ENCODE results near the gene RRP15.

The RRP15 gene

GRCh38 chr1:218272366-218272765 lies 12.7 kb upstream of the RRP15 start:
- DNase-seq (ENCODE audit: low spot score): no peak

GRCh38 chr1:218273762-218274479 lies 11.2 kb upstream of the RRP15 start:
- no peak for DNase-seq (ENCODE audit: low spot score)
- no peak overlapping the region for H3K27ac ChIP-seq
- H3K4me3 ChIP-seq: no peak overlapping the region
- TF ChIP-seq CTCF (IDR thresholded peaks at IDR 0.05): no peak

More at GRCh38 chr1:218272366-218272765, 12.7 kb upstream of the RRP15 start:
- no peak for TF ChIP-seq CTCF (IDR thresholded peaks at IDR 0.05)
- no peak overlapping the region for H3K4me3 ChIP-seq
- no peak overlapping the region for H3K27ac ChIP-seq

GRCh38 chr1:218274511-218274910 lies 10.6 kb upstream of the RRP15 start:
- no peak for DNase-seq (ENCODE audit: low spot score)
- TF ChIP-seq CTCF (IDR thresholded peaks at IDR 0.05): no peak
- H3K4me3 ChIP-seq: no peak overlapping the region
- H3K27ac ChIP-seq: no peak overlapping the region

- DNase-seq (ENCODE audit: low spot score): no peak
- no peak overlapping the region for H3K27ac ChIP-seq
- no peak overlapping the region for H3K4me3 ChIP-seq
- TF ChIP-seq CTCF (IDR thresholded peaks at IDR 0.05): no peak
Observed at GRCh38 chr1:218275823-218276222, 9.3 kb upstream of the RRP15 start.

- no peak for TF ChIP-seq CTCF (IDR thresholded peaks at IDR 0.05)
- no peak overlapping the region for H3K4me3 ChIP-seq
- no peak overlapping the region for H3K27ac ChIP-seq
- no peak for DNase-seq (ENCODE audit: low spot score)
Observed at GRCh38 chr1:218281285-218281684, 3.8 kb upstream of the RRP15 start.

GRCh38 chr1:218284377-218284916 lies 646 bp upstream of the RRP15 start:
- H3K27ac ChIP-seq: peak overlapping the region; percentile 70 to 84
- TF ChIP-seq CTCF (IDR thresholded peaks at IDR 0.05): no peak
- peak overlapping the region; percentile 73 for H3K4me3 ChIP-seq
- DNase-seq (ENCODE audit: low spot score): no peak

- H3K27ac ChIP-seq: no peak overlapping the region
- no peak for DNase-seq (ENCODE audit: low spot score)
- TF ChIP-seq CTCF (IDR thresholded peaks at IDR 0.05): no peak
- no peak overlapping the region for H3K4me3 ChIP-seq
Observed at GRCh38 chr1:218292515-218292914, 7.4 kb downstream of the RRP15 start.

Data from coronary artery (tissue), 2 donors.